H1 (cell line): ENCODE data around the gene PDE9A. TPM values are rescaled to one million over a fixed set of nuclear protein-coding genes. Genes with fewer than 3 reads are reported as not detected.

Experiments
- CTCF ChIA-PET: fragments of 300-600 bp; sonication (Branson Sonifier 250); formaldehyde crosslinking; loops from one replicate; lab custom pipeline; 2021; ENCODE audit not compliant: partially characterized antibody; lab: Charles Lee
- POLR2A ChIA-PET: fragments of 300-600 bp; sonication (Branson Sonifier 250); formaldehyde crosslinking; loops from one replicate; lab custom pipeline; 2021; ENCODE audit warnings: inconsistent platforms; ENCODE audit not compliant: partially characterized antibody; lab: Charles Lee
- DNase-seq, 2 experiments: peaks; one replicate each; pipeline versions ENCODE4 v3.0.0 to v3.0.0-alpha.2; 2010 to 2022; ENCODE audit warnings: low spot score in 2 of 2, low read depth in 1 of 2, mixed read lengths in 1 of 2
- FAIRE-seq: peaks from 2 replicates; lab custom pipeline; 2011; peaks lifted over from hg19 to GRCh38; lab: Jason Lieb, UNC
- H2AFZ ChIP-seq: 2 replicates; pipeline ENCODE4 v1.8.1; 2012; ENCODE audit warnings: low read length, inconsistent platforms
- H2AK5ac ChIP-seq: 2 replicates; pipeline ENCODE4 v1.6.1; 2013; ENCODE audit warnings: low read depth, low read length
- H2BK120ac ChIP-seq: replicated peaks from 2 replicates; pipeline ENCODE3; 2013; ENCODE audit warnings: low read depth, low read length, inconsistent platforms
- H2BK12ac ChIP-seq: 2 replicates; pipeline ENCODE4 v1.6.1; 2013; ENCODE audit warnings: low read depth, low read length
- H2BK15ac ChIP-seq: 2 replicates; pipeline ENCODE4 v1.6.1; 2013; ENCODE audit warnings: low read length
- H2BK20ac ChIP-seq: 2 replicates; pipeline ENCODE4 v1.6.1; 2013; ENCODE audit warnings: low read length
- H2BK5ac ChIP-seq: 2 replicates; pipeline ENCODE4 v1.6.1; 2013; ENCODE audit warnings: low read depth, low read length
- H3K14ac ChIP-seq: 2 replicates; pipeline ENCODE4 v1.6.1; 2013; ENCODE audit warnings: inconsistent platforms; ENCODE audit not compliant: insufficient read length
- H3K18ac ChIP-seq: 2 replicates; pipeline ENCODE4 v1.6.1; 2013; ENCODE audit warnings: low read length; ENCODE audit errors: extremely low read depth
- H3K23ac ChIP-seq: 2 replicates; pipeline ENCODE4 v1.6.1; 2013; ENCODE audit warnings: inconsistent platforms; ENCODE audit not compliant: insufficient read length
- H3K23me2 ChIP-seq: 2 replicates; pipeline ENCODE4 v1.6.1; 2013; ENCODE audit warnings: low read depth, low read length
- H3K27ac ChIP-seq: 2 replicates; pipeline ENCODE4 v1.6.1; 2011; ENCODE audit warnings: low read depth, low read length, inconsistent platforms
- H3K27me3 ChIP-seq, 4 experiments: replicated peaks in 1 of 4; 1 replicate in 1 of 4; 2 replicates in 3 of 4; pipeline versions ENCODE4 v1.6.1 to v1.8.1; 2011 to 2013; ENCODE audit warnings: low read length in 3 of 4, mild to moderate bottlenecking in 3 of 4, inconsistent platforms in 2 of 4, mixed read lengths in 2 of 4, moderate library complexity in 1 of 4; ENCODE audit not compliant: control insufficient read depth in 3 of 4, insufficient read depth in 3 of 4; ENCODE audit errors: extremely low read depth in 1 of 4
- H3K36me3 ChIP-seq, 4 experiments: 2 replicates each; pipeline versions ENCODE4 v1.6.1 to v1.8.1; 2011 to 2013; ENCODE audit warnings: mild to moderate bottlenecking in 4 of 4, low read length in 3 of 4, moderate library complexity in 2 of 4, control low read depth in 1 of 4, inconsistent platforms in 1 of 4; ENCODE audit not compliant: insufficient read depth in 4 of 4, control insufficient read depth in 2 of 4
- H3K4ac ChIP-seq: replicated peaks from 2 replicates; pipeline ENCODE3; 2013; ENCODE audit warnings: low read length, low read depth, mixed read lengths, inconsistent platforms; ENCODE audit not compliant: insufficient read length
- H3K4me1 ChIP-seq, 4 experiments: replicated peaks in 1 of 4; 1 replicate in 1 of 4; 2 replicates in 3 of 4; pipeline versions ENCODE4 v1.6.1 to v1.8.1; 2011 to 2013; ENCODE audit warnings: low read length in 3 of 4, inconsistent platforms in 2 of 4, mixed read lengths in 1 of 4; ENCODE audit not compliant: insufficient read depth in 4 of 4, control insufficient read depth in 3 of 4
- H3K4me2 ChIP-seq, 2 experiments: 2 replicates each; pipeline versions ENCODE4 v1.6.1 to v1.8.1; 2011 to 2013; ENCODE audit warnings: low read depth in 2 of 2, low read length in 2 of 2, control low read depth in 1 of 2, inconsistent platforms in 1 of 2, mild to moderate bottlenecking in 1 of 2; ENCODE audit not compliant: insufficient read depth in 1 of 2
- H3K4me3 ChIP-seq, 4 experiments: fragments of 200-600, 300-600 bp in 1 of 4; sonication (generic), shearing (Covaris generic), sonication (Bioruptor Twin) in 1 of 4; 2 replicates each; pipeline versions ENCODE4 v1.5.1 to v1.8.1; 2011 to 2016; ENCODE audit warnings: low read length in 4 of 4, low read depth in 3 of 4, control low read depth in 2 of 4, inconsistent platforms in 2 of 4, mild to moderate bottlenecking in 2 of 4, mixed read lengths in 1 of 4, moderate library complexity in 1 of 4; ENCODE audit not compliant: insufficient read depth in 2 of 4; ENCODE audit errors: extremely low read depth in 1 of 4
- H3K56ac ChIP-seq: replicated peaks from 2 replicates; pipeline ENCODE3; 2013; ENCODE audit warnings: low read depth, mild to moderate bottlenecking, mixed read lengths, low read length, inconsistent platforms; ENCODE audit not compliant: insufficient read length
- H3K79me1 ChIP-seq: 2 replicates; pipeline ENCODE4 v1.6.1; 2013; ENCODE audit warnings: low read depth, low read length, control low read depth
- H3K79me2 ChIP-seq, 2 experiments: 2 replicates each; pipeline versions ENCODE4 v1.6.1 to v1.8.1; 2012 to 2013; ENCODE audit warnings: low read length in 2 of 2, mild to moderate bottlenecking in 2 of 2, inconsistent platforms in 1 of 2; ENCODE audit not compliant: insufficient read depth in 2 of 2, control insufficient read depth in 1 of 2
- H3K9ac ChIP-seq, 4 experiments: replicated peaks in 1 of 4; 1 replicate in 1 of 4; 2 replicates in 3 of 4; pipeline versions ENCODE4 v1.6.1 to v1.8.1; 2011 to 2013; ENCODE audit warnings: low read depth in 3 of 4, low read length in 3 of 4, control low read depth in 2 of 4, mild to moderate bottlenecking in 2 of 4, moderate library complexity in 2 of 4, inconsistent platforms in 1 of 4; ENCODE audit errors: extremely low read depth in 1 of 4
- H3K9me3 ChIP-seq, 2 experiments: 2 replicates each; pipeline versions ENCODE4 v1.6.1 to v1.8.1; 2012 to 2013; ENCODE audit warnings: mild to moderate bottlenecking in 2 of 2, moderate library complexity in 2 of 2, control low read depth in 1 of 2, inconsistent platforms in 1 of 2, low read depth in 1 of 2, low read length in 1 of 2, mixed read lengths in 1 of 2; ENCODE audit not compliant: insufficient read depth in 2 of 2
- H4K20me1 ChIP-seq, 2 experiments: replicated peaks in 1 of 2; 2 replicates each; pipeline versions ENCODE3 to v1.8.1; 2011 to 2013; ENCODE audit warnings: inconsistent platforms in 2 of 2, low read length in 2 of 2, mild to moderate bottlenecking in 1 of 2; ENCODE audit not compliant: insufficient read depth in 2 of 2, control insufficient read depth in 1 of 2
- H4K5ac ChIP-seq: 2 replicates; pipeline ENCODE4 v1.6.1; 2013; ENCODE audit warnings: low read length, low read depth, mixed read lengths, inconsistent platforms; ENCODE audit not compliant: insufficient read length
- H4K8ac ChIP-seq: 2 replicates; pipeline ENCODE4 v1.8.0; 2013; ENCODE audit warnings: mild to moderate bottlenecking, moderate library complexity, low read length, inconsistent platforms; ENCODE audit not compliant: insufficient read depth; ENCODE audit errors: extremely low read depth
- H4K91ac ChIP-seq: replicated peaks from 2 replicates; pipeline ENCODE3; 2013; ENCODE audit warnings: low read length, mixed read lengths, inconsistent platforms; ENCODE audit not compliant: insufficient read length
- SAP30 ChIP-seq: fragments of 300-600 bp; sonication (generic); IDR thresholded peaks from 2 replicates; pipeline ENCODE4 v1.7.1; 2012; ENCODE audit warnings: low read length, moderate library complexity, mild to moderate bottlenecking, inconsistent platforms; ENCODE audit not compliant: insufficient read depth, insufficient replicate concordance
- TEAD4 ChIP-seq: IDR thresholded peaks from 2 replicates; pipeline ENCODE4 v1.6.1; 2012; ENCODE audit warnings: low read depth, low read length, inconsistent platforms, mixed read lengths
- YY1 ChIP-seq: IDR thresholded peaks from 2 replicates; pipeline ENCODE4 v1.6.1; 2011; ENCODE audit warnings: low read depth, mild to moderate bottlenecking, low read length
- WGBS, 2 experiments: shearing (Covaris generic) in 1 of 2; methylation state at CpG; one replicate each; pipeline versions ENCODE4 v1.1.6 to v1.1.7; 2013 to 2015; ENCODE audit warnings: low lambda C conversion rate in 2 of 2, mixed read lengths in 2 of 2, inconsistent platforms in 1 of 2, low coverage in 1 of 2, missing lambda C conversion rate in 1 of 2; ENCODE audit not compliant: insufficient replicate concordance in 2 of 2, insufficient coverage in 1 of 2, insufficient read length in 1 of 2; ENCODE audit errors: extremely low coverage in 1 of 2, missing lambda C conversion rate in 1 of 2; 5-methylcytosine and 5-hydroxymethylcytosine counted together
- polyA plus RNA-seq, 7 experiments: library from polyadenylated mRNA; depleted of rRNA in 3 of 7; stranded (reverse) in 5 of 7; unstranded in 2 of 7; fragments of >200 nt in 5 of 7; fragments of 200-250 nt in 2 of 7; gene quantifications; 1 replicate in 5 of 7; 2 replicates in 1 of 7; 4 replicates in 1 of 7; pipeline versions ENCODE4 v1.2.1 to v1.2.3, GENCODE V29; 2011 to 2013; ENCODE audit warnings: missing spikeins in 2 of 7, mixed read lengths in 2 of 7
- total RNA-seq: library from RNA; stranded (reverse); fragmentation: NEBNext Ultra II Directional; extraction: Animal tissue kit (Norgen Biotek cat#: 25700); gene quantifications from 2 replicates; pipeline ENCODE4 v1.2.1, GENCODE V29; 2021

The PDE9A gene
- total and polyA plus RNA-seq, 2 of the 8 experiments (the other 6 are each of a cell fraction or from before 2014, with no cell fraction given), result 39.2 to 45.9 TPM

DNA sequence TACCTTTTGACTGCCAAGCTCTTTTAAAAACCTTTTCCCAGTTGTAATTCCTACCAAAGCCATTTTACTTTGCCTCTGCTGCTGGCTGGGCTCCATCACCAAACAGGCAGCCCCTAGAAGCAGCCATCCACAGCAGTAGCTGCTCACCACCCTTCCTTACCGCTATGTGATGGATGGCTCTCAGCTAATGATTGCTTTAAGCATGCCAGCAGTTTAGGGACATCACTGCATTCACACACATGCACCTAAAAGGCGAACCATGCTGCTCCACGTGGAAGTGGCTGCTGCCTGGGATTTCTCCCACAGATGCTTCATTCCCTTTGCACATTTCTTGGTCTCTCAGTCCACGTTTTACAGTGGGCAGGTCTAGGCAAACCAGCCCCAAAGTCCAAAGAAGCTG, 46.3 kb upstream of the PDE9A start:
- Histone ChIP-seq H2BK20ac (0 out of 2 replicates have a peak overlapping the region, but pooled peaks have one; percentile 48), H3K27me3 (0 out of 7 replicates have a peak, but pooled peaks cover 0 to 2% (median 0%) of the 10 kb centered on the region in 4 experiments), H2AK5ac (0 out of 2 replicates have a peak overlapping the region, but pooled peaks have one; percentile 45), H3K23me2 (no peaks in the 10 kb centered on the region), H3K9ac (no peak overlapping the region), H3K23ac (no peak overlapping the region), H3K79me1 (no peaks in the 10 kb centered on the region), H4K5ac (no peak overlapping the region), H3K9me3 (no peaks in the 10 kb centered on the region), H2BK12ac (no peak overlapping the region), H3K27ac (no peak overlapping the region), H3K56ac (no peak overlapping the region), H3K36me3 (no peaks in the 10 kb centered on the region), H4K91ac (no peak overlapping the region), H3K18ac (no peak overlapping the region), H4K8ac (no peak overlapping the region), H2BK5ac (no peak overlapping the region), H4K20me1 (no peaks in the 10 kb centered on the region), H3K14ac (no peak overlapping the region), H3K4me2 (no peak overlapping the region), H3K79me2 (no peaks in the 10 kb centered on the region), H2AFZ (no peak overlapping the region), H3K4ac (no peak overlapping the region), H3K4me3 (no peak overlapping the region), H2BK15ac (0 out of 2 replicates have a peak overlapping the region, but pooled peaks have one; percentile 46), H2BK120ac (no peak overlapping the region), H3K4me1 (no peaks in the 10 kb centered on the region)
- TF ChIP-seq TEAD4 (no peak), YY1 (no peak), SAP30 (no peak)
- ChIA-PET POLR2A (no interaction called here), CTCF (interaction anchor here (0.9 to 1.8 kb wide), 2 partner anchors 11 to 14 kb away, joined by 4 to 10 read pairs; no protein-coding TSS in a partner anchor)
- DNase-seq (no peak), FAIRE-seq (no peak)
- WGBS, 2 experiments, result 81% methylated on average over 4 of the region's 4 CpGs; no CpG with 5 or more reads in 1 of the 2 experiments
